ENCODE results near the gene CAMK4.

GRCh38 chr5:111347021-111347420, 122.8 kb downstream of the CAMK4 start:
- TF ChIP-seq, protein P1, sequence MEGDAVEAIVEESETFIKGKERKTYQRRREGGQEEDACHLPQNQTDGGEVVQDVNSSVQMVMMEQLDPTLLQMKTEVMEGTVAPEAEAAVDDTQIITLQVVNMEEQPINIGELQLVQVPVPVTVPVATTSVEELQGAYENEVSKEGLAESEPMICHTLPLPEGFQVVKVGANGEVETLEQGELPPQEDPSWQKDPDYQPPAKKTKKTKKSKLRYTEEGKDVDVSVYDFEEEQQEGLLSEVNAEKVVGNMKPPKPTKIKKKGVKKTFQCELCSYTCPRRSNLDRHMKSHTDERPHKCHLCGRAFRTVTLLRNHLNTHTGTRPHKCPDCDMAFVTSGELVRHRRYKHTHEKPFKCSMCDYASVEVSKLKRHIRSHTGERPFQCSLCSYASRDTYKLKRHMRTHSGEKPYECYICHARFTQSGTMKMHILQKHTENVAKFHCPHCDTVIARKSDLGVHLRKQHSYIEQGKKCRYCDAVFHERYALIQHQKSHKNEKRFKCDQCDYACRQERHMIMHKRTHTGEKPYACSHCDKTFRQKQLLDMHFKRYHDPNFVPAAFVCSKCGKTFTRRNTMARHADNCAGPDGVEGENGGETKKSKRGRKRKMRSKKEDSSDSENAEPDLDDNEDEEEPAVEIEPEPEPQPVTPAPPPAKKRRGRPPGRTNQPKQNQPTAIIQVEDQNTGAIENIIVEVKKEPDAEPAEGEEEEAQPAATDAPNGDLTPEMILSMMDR (IDR thresholded peaks at IDR 0.05): no peak
- TF ChIP-seq EP300 (IDR thresholded peaks at IDR 0.05) (no peak), POLR2AphosphoS5 (IDR thresholded peaks at IDR 0.05) (no peak), POLR2A (IDR thresholded peaks at IDR 0.05; ENCODE audit: low read depth) (no peak)
